Uterus (tissue), 4 donors: Measurements from ENCODE around the gene PLEKHN1. TPM values are rescaled to one million over a fixed set of nuclear protein-coding genes. Genes with fewer than 3 reads are reported as not detected.
"Not testable (repeated sequence)": the region's sequence is repeated elsewhere in the genome, so short reads cannot be mapped to it uniquely, and the experiment has no call there.

Source experiments
- DNase-seq, 2 donors: peaks; one replicate each; pipeline ENCODE4 v3.0.0-alpha.2; 2019 to 2020
- H3K27ac ChIP-seq, 2 donors: fragments of 200-600 bp; sonication (generic); 1 replicate in 1 of 2; 2 replicates in 1 of 2; pipeline ENCODE4 v1.5.1; 2016 to 2018
- H3K27me3 ChIP-seq, 2 donors: fragments of 200-600 bp; sonication (generic); one replicate each; pipeline ENCODE4 v1.5.1; 2018 to 2019; ENCODE audit warnings: control low read depth in 1 of 2
- H3K36me3 ChIP-seq, 2 donors: fragments of 200-600 bp; sonication (generic); one replicate each; pipeline ENCODE4 v1.5.1; 2019; ENCODE audit warnings: control low read depth in 1 of 2
- H3K4me1 ChIP-seq, 2 donors: fragments of 200-600 bp; sonication (generic); one replicate each; pipeline ENCODE4 v1.5.1; 2018 to 2019; ENCODE audit warnings: control low read depth in 1 of 2
- H3K4me3 ChIP-seq, 2 donors: fragments of 200-600 bp; sonication (generic); 1 replicate in 1 of 2; 2 replicates in 1 of 2; pipeline ENCODE4 v1.5.1; 2018 to 2019; ENCODE audit warnings: mild to moderate bottlenecking in 1 of 2
- H3K9me3 ChIP-seq, 2 donors: fragments of 200-600 bp; sonication (generic); one replicate each; pipeline ENCODE4 v1.5.1; 2019; ENCODE audit warnings: control low read depth in 1 of 2
- CTCF ChIP-seq, 4 experiments: fragments of 200-600 bp in 2 of 4; fragments of 450-650 bp in 2 of 4; sonication (generic) in 2 of 4; IDR thresholded peaks; one replicate each; pipeline ENCODE4 v1.5.1; 2016 to 2019; ENCODE audit warnings: antibody characterized with exemption in 4 of 4, mild to moderate bottlenecking in 2 of 4, moderate library complexity in 1 of 4
- POLR2A ChIP-seq, 2 donors: fragments of 450-650 bp; IDR thresholded peaks; one replicate each; pipeline ENCODE4 v1.6.1; 2016; ENCODE audit warnings: antibody characterized with exemption in 2 of 2, mild to moderate bottlenecking in 1 of 2, moderate library complexity in 1 of 2
- intact Hi-C: fragments of 100-400 bp; cut with DNase I; formaldehyde crosslinking; loops from one replicate; pipeline ENCODE4 v1.15.1; 2023; ENCODE audit warnings: low total_unique reads
- total RNA-seq, 4 donors: library from RNA; depleted of rRNA in 3 of 4; stranded (reverse); fragments of >200 nt in 3 of 4; gene quantifications; one replicate each; pipeline versions ENCODE4 v1.1.0 to v1.2.4, GENCODE V29; 2014 to 2023
- donor health status: DM: yes; HTN: yes; CAD: no.

Gene PLEKHN1
- total RNA-seq, 4 donors from 2014 or later = 1.1 TPM; not detected in 3

- Histone ChIP-seq H3K36me3 (no peaks in the 10 kb centered on the region), H3K27ac (no peak overlapping the region), H3K27me3 (peaks cover 0 to 3% of the 10 kb centered on the region in 2 donors), H3K4me1 (peaks cover 0 to 5% of the 10 kb centered on the region in 2 donors), H3K9me3 (no peaks in the 10 kb centered on the region), H3K4me3 (no peak overlapping the region)
- intact Hi-C loops = no loop called here
- peak in 1 of 2 donors; percentile 19 for DNase-seq
- TF ChIP-seq POLR2A (IDR thresholded peaks at IDR 0.05) = no peak
- TF ChIP-seq CTCF (IDR thresholded peaks at IDR 0.05) = no peak
Observed at GRCh38 chr1:1004780-1005697, 38.8 kb downstream of the PLEKHN1 start.

GRCh38 chr1:1005774-1006304 lies 39.6 kb downstream of the PLEKHN1 start:
- Histone ChIP-seq H3K27me3 (no peaks in the 10 kb centered on the region), H3K27ac (no peak overlapping the region), H3K9me3 (no peaks in the 10 kb centered on the region), H3K4me3 (no peak overlapping the region), H3K4me1 (peaks cover 0 to 5% of the 10 kb centered on the region in 2 donors), H3K36me3 (no peaks in the 10 kb centered on the region)
- DNase-seq = no peak
- intact Hi-C loops = no loop called here
- TF ChIP-seq CTCF (IDR thresholded peaks at IDR 0.05) (no peak), POLR2A (IDR thresholded peaks at IDR 0.05) (no peak)

- Histone ChIP-seq H3K36me3 (no peaks in the 10 kb centered on the region), H3K27ac (no peak overlapping the region), H3K9me3 (no peaks in the 10 kb centered on the region), H3K4me1 (peaks cover 0 to 5% of the 10 kb centered on the region in 2 donors), H3K4me3 (no peak overlapping the region), H3K27me3 (no peaks in the 10 kb centered on the region)
- DNase-seq = peak in 1 of 2 donors; percentile 16
- intact Hi-C loops = no loop called here
- TF ChIP-seq POLR2A (IDR thresholded peaks at IDR 0.05) (no peak), CTCF (IDR thresholded peaks at IDR 0.05) (no peak)
Observed at GRCh38 chr1:1006305-1007159, 40.2 kb downstream of the PLEKHN1 start.

- H3K36me3 ChIP-seq, H3K27me3 ChIP-seq, H3K4me1 ChIP-seq, DNase-seq, H3K4me3 ChIP-seq, H3K27ac ChIP-seq, intact Hi-C loops, H3K9me3 ChIP-seq: not testable (repeated sequence)
Observed at GRCh38 chr1:1010131-1010530, 43.8 kb downstream of the PLEKHN1 start.

GRCh38 chr1:1011396-1011949 lies 45.2 kb downstream of the PLEKHN1 start:
- Histone ChIP-seq H3K36me3 (no peaks in the 10 kb centered on the region), H3K27me3 (no peaks in the 10 kb centered on the region), H3K4me1 (no peaks in the 10 kb centered on the region), H3K4me3 (no peak overlapping the region), H3K27ac (no peak overlapping the region), H3K9me3 (no peaks in the 10 kb centered on the region)
- TF ChIP-seq POLR2A (IDR thresholded peaks at IDR 0.05) = no peak
- TF ChIP-seq CTCF (IDR thresholded peaks at IDR 0.05) = no peak
- intact Hi-C loops = no loop called here
- no peak for DNase-seq

GRCh38 chr1:1012736-1013104 lies 46.4 kb downstream of the PLEKHN1 start:
- H3K9me3 ChIP-seq, intact Hi-C loops, H3K4me1 ChIP-seq, H3K27me3 ChIP-seq, H3K36me3 ChIP-seq, DNase-seq: not testable (repeated sequence)
- peak overlapping the region; percentile 81 to 89 for H3K27ac ChIP-seq
- H3K4me3 ChIP-seq = peak overlapping the region; percentile 54 to 58
